Measurements from ENCODE around the gene ANKS6. TPM values are rescaled to one million over a fixed set of nuclear protein-coding genes. Genes with fewer than 3 reads are reported as not detected.

ANKS6 gene
- total and polyA plus RNA-seq, 5 experiments from 2014 or later = 6.3 to 18.1 (median 12.7) TPM

DNA sequence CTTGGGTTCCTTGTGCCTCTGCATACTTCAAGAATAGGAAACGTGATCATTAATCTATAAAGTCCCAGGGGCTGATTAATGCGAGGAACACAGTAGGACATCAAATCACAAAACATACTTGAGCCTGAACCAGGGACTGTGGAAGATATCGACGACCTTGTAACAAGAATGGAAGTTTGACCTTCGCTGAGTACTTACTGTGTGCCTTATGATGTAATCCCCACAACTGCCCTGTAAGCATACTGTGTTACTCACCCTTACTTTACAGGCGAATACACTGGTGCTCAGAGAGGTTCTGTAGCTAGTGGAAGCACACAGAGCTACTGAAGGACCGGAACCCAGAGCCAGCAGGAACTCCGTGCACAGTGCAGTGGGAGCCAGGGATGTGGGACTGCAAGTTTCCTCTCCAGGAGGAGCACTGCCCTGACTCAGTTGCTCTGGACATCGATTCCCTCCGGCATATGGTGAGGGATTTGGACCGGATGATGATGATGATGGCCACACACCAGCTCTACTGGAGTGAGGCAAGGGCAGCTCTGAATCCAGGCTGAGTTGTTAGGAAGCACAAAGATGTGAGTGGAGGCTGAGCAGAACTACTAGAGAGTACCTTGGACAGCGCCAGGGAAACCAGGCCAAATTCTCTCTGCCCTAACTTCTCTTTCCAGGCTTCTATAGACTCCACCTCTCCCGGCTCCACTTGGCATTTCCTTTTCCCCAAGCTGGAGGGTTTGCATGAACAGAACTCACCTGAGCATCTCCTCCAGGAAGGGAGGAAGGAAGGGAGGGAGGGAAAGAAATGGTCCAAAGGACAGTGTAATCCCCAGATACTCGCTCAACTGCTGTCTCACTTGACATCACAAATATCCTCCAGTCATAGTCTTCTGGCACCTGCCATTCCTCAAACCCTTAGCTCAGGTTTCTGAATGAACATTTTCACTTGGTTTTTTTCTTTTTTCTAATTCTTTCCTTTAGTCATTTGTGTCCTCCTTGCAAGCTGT, 86.1 kb downstream of the ANKS6 start:
- peaks cover 0 to 10% (median 3%) of the 10 kb centered on the region in 4 donors for H3K4me1 Mint-ChIP-seq
- H3K27me3 Mint-ChIP-seq = peaks cover 34 to 56% (median 47%) of the 10 kb centered on the region in 5 donors
- peak overlapping the region in 5 of 10 donors; percentile 13 to 63 (median 56) for H3K4me3 Mint-ChIP-seq
- POLR2A ChIA-PET = no interaction called here
- no peak for DNase-seq
- peaks cover 0 to 2% (median 0%) of the 10 kb centered on the region in 3 donors for H3K36me3 Mint-ChIP-seq
- H3K9me3 Mint-ChIP-seq = no peaks in the 10 kb centered on the region
- no peak for ATAC-seq
- no peak overlapping the region for H3K27ac Mint-ChIP-seq

DNA sequence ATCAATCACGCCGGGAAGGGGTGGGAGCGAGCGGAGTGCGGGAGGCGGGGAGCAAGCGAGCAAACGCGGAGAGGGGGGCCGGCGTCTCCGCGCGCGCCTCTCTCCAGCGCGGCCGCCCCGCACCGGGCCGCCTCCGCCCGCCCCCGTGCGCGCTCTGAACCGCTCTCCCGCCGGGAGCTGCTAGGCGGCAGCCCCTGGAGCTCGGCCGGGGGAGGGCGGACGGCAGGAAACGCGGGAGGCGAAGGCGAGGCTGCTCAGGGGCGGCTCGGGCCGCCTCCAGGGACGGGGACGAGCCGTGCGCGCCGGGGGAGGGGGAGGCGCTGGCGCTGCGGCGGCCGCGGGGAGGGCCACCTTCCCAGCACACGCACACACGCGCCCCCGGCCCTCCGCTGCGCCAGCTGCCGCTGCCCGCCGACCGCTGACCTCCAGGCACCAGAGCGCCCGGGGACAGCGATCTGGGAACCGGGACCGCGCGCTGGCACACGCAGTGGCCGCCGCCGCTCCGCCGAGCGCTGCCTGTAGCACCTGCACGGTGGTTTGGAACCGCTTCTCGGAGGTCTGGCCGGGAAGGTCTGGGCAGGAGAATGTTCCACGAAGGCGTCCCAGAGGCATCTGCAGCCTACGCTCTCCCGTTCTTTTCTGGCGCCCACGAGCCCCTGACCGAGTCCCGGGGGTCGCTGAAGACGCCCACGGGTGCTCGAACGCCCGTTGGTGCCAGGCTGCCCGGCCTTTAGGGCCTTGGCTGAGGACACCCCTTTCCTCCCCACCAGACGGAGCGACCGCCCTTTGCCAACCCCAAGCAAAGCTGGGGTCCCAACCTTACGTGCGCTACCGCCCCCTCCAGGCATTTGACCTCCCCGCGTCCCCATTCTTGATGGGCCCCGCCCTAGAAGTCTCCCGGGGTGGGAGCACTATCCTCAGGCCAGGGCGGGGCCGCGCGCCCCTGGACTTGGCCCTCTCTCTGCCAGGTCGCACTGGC, 87.1 kb downstream of the ANKS6 start, which contains the start of gene GABBR2:
Gene GABBR2 (minus strand): TSS at position 3 of the 979 bp plus-strand sequence. CDS start 198 bp downstream, outside the sequence.
- H3K27me3 Mint-ChIP-seq = peaks cover 37 to 62% (median 54%) of the 10 kb centered on the region in 5 donors
- H3K27ac Mint-ChIP-seq = no peak within 1 kb of the TSS
- peaks cover 0 to 2% (median 0%) of the 10 kb centered on the region in 3 donors for H3K36me3 Mint-ChIP-seq
- POLR2A ChIA-PET = no interaction called here
- peak within 1 kb of the TSS in 4 of 10 donors; percentile 13 to 63 (median 58) for H3K4me3 Mint-ChIP-seq
- no peaks in the 10 kb centered on the region for H3K9me3 Mint-ChIP-seq
- DNase-seq (no peak), ATAC-seq (no peak)
- H3K4me1 Mint-ChIP-seq = peaks cover 0 to 10% (median 3%) of the 10 kb centered on the region in 4 donors

DNA sequence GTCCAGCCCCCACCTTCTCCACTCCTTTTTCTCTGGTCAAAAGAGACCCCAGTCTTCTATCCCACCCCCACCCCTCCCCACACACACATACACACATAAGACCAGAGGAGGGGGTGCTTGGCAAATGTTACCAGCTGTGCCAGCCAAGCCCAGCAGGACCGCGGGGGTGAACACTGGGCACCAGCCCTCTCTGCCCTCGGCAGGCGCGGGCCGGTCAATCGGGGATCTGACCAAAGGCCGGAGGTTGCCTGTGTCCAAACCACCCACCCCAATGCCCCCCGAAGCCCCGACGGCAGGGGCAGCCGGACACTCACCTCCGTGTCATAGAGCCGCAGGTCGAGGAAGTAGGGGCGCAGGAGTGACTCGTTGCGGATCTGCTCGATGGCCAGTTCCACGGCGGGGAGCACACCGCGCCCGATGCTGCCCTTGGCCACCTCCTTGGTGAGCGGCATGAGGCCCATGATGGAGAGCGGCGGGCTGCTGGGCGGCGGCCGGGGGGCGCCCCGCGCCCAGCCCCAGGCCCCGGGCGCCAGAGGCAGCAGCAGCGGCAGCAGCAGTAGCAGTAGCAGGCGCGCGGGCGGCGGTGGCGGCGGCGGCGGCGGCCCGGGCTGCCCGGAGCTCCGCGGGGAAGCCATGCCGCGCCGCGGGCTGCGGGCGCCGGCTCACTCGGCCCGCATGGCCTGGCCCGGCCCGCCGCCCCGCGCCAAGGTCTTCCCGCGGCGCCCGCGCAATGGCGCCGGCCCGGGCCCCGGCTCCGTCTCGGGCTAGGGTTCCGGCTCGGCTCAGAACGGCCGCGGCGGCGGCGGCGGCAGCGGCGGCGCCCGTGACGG, 88.0 kb downstream of the ANKS6 start:
- Mint-ChIP-seq H3K36me3 (peaks cover 0 to 2% (median 0%) of the 10 kb centered on the region in 3 donors), H3K4me3 (no peak overlapping the region), H3K27me3 (peaks cover 39 to 67% (median 56%) of the 10 kb centered on the region in 5 donors), H3K27ac (no peak overlapping the region), H3K4me1 (peaks cover 0 to 10% (median 3%) of the 10 kb centered on the region in 4 donors), H3K9me3 (no peaks in the 10 kb centered on the region)
- no peak for DNase-seq
- no peak for ATAC-seq
- POLR2A ChIA-PET = no interaction called here

DNA sequence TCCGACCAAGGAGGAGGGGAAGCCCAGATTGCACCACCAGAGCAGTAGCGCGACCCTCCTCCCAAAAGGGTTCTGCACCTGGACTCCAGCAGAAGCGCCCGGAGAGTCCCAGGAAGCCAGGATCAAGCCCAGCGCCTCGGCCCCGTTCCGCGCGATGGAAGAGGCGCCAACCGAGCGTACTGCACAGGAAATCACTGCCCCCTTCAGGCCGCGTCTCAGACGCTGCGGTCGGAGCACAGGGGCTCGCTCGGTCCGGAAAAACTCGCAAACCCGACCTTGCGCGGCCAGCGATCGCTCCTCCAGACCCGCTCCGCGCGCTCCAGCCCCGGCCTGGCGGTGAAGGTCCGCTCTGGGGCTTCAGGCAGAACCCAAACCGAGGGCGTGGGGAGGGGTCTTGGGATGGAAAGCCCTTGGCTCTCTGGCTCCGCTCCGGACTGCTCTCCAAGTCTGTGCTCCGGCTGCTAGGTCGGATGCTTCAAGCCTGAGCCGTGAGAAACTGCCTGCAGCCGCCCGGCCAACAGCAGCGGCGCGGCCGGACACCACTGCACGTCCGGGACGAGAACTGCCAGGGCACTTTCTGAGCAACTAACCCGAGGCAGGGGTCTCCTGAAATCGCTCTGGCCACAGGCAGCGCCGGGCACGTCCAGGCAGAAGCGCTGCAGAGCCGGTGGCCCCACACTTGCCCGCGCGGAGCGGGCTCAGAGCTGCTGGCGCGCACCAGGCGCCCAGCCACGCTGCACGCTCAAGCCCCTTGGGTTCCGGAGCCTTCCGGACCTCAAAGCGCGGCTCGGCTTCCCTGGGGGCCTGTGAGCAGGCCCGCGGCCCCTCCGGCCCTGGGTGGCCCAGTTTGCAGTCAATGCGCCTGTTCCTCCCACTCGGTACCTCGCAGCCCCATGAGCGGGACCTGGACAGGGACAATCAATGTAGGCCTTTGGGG, 88.9 kb downstream of the ANKS6 start:
- ATAC-seq = no peak
- peaks cover 0 to 10% (median 3%) of the 10 kb centered on the region in 4 donors for H3K4me1 Mint-ChIP-seq
- H3K27ac Mint-ChIP-seq = no peak overlapping the region
- H3K36me3 Mint-ChIP-seq = peaks cover 0 to 2% (median 0%) of the 10 kb centered on the region in 3 donors
- H3K27me3 Mint-ChIP-seq = peaks cover 39 to 73% (median 60%) of the 10 kb centered on the region in 5 donors
- no peak overlapping the region for H3K4me3 Mint-ChIP-seq
- no peak for DNase-seq
- H3K9me3 Mint-ChIP-seq = no peaks in the 10 kb centered on the region
- POLR2A ChIA-PET = no interaction called here

DNA sequence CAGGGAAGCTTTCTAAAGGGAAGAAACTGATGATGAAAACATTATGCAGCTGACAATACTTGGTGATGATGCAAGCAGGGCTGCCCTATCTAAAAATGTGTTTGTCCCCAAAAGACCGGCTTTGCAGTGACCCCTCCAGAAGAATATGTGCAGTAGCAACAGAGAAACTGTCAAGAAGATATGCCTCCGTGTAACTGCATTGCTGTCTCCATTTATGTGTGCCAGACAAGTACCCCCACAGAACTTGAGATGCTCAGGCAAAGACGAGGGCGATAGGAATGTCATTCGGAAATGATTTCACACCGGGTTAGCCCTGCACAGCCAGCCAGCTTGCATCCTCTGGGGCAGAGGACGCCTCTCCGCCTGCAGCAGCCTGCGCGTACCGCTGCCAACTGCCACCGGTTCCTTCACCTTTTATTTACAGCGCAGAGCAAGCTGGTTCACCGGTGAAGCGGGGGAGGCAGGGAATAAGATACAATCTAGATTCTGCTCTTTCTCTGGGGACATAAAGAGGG, 89.6 kb downstream of the ANKS6 start:
- H3K4me3 Mint-ChIP-seq = peak overlapping the region in 7 of 10 donors; percentile 4 to 59 (median 16)
- POLR2A ChIA-PET = no interaction called here
- no peaks in the 10 kb centered on the region for H3K9me3 Mint-ChIP-seq
- H3K4me1 Mint-ChIP-seq = peaks cover 0 to 10% (median 4%) of the 10 kb centered on the region in 4 donors
- no peak overlapping the region for H3K27ac Mint-ChIP-seq
- DNase-seq (no peak), ATAC-seq (no peak)
- peaks cover 0 to 2% (median 0%) of the 10 kb centered on the region in 3 donors for H3K36me3 Mint-ChIP-seq
- peaks cover 35 to 73% (median 58%) of the 10 kb centered on the region in 5 donors for H3K27me3 Mint-ChIP-seq

DNA sequence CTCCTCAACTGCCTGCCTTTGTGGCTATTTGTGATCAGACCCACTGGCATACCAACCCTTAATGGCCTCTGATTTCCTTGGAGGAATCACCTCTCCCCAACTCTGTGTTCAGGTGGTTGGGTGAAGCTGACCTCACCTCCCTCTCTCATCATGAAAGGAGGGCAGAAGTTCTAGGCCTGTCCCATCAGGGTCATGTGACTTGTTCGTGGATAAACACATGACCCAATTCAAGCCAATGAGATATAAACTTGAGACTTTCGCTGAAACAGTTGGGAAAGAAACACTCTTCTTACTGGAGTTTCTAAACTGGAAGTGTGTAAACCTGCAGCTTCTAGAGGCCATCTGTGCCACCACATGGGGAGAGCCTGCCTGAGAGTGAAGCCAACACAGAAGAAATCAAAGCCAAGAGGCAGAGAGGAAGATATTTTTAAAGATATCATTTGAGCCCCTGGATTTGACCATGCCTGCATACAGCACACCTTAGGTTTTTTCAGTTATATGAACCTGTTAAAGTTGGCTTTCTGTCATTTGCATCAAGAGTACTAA, 93.4 kb downstream of the ANKS6 start:
- peaks cover 0 to 6% (median 3%) of the 10 kb centered on the region in 4 donors for H3K4me1 Mint-ChIP-seq
- H3K4me3 Mint-ChIP-seq = no peak overlapping the region
- DNase-seq (no peak), ATAC-seq (no peak)
- H3K9me3 Mint-ChIP-seq = peaks cover 0 to 6% (median 0%) of the 10 kb centered on the region in 9 donors
- H3K36me3 Mint-ChIP-seq = peaks cover 0 to 5% (median 0%) of the 10 kb centered on the region in 3 donors
- POLR2A ChIA-PET = no interaction called here
- H3K27me3 Mint-ChIP-seq = peaks cover 26 to 75% (median 42%) of the 10 kb centered on the region in 5 donors
- H3K27ac Mint-ChIP-seq = no peak overlapping the region

DNA sequence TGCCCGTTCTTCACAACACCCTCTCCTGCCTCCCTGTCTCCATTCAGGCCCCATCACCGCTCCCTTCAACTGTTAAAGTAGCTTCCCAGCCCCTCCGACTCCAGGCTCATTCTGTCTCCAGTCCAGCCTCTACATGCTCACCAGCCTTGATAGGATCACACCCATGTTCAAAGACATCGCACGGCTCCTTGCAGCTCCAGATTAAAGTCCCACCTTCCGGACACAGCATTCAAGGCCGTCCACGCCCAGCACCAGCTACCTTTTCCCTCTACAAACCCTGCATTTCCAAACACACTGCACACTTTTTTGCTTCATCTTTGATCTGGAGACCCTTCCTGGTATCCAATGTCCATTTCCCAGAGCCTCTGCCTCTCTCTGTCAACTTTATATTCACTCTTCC, 94.0 kb downstream of the ANKS6 start:
- H3K4me1 Mint-ChIP-seq = peaks cover 0 to 6% (median 3%) of the 10 kb centered on the region in 4 donors
- H3K4me3 Mint-ChIP-seq = no peak overlapping the region
- DNase-seq = no peak
- ATAC-seq = no peak
- POLR2A ChIA-PET = no interaction called here
- H3K9me3 Mint-ChIP-seq = peaks cover 0 to 6% (median 0%) of the 10 kb centered on the region in 9 donors
- peaks cover 26 to 75% (median 42%) of the 10 kb centered on the region in 5 donors for H3K27me3 Mint-ChIP-seq
- peaks cover 0 to 5% (median 0%) of the 10 kb centered on the region in 3 donors for H3K36me3 Mint-ChIP-seq
- H3K27ac Mint-ChIP-seq = peak overlapping the region in 1 of 10 donors; percentile 22

DNA sequence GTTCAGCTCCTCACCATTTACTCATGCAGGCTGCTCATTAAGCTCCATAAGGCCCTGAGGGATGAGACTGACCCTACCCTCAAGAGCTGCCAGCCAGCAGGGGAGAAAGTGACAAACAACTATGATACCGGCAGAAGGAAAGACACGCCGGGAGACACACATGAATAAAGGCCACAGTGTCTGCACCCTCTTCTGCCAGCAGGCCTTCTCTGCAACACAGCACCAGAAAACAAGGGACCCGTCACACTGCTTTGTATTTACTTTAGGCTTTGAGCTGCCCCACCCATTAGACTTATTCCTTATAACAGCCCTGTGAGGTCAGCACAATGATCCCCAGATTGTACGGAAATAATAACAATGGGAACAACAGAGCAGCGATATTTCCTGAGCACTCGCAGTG, 94.8 kb downstream of the ANKS6 start:
- H3K9me3 Mint-ChIP-seq = peaks cover 0 to 6% (median 0%) of the 10 kb centered on the region in 9 donors
- peaks cover 0 to 2% (median 1%) of the 10 kb centered on the region in 4 donors for H3K4me1 Mint-ChIP-seq
- ATAC-seq = no peak
- peaks cover 0 to 5% (median 0%) of the 10 kb centered on the region in 3 donors for H3K36me3 Mint-ChIP-seq
- H3K27ac Mint-ChIP-seq = no peak overlapping the region
- no peak overlapping the region for H3K4me3 Mint-ChIP-seq
- DNase-seq = no peak
- H3K27me3 Mint-ChIP-seq = peaks cover 23 to 77% (median 40%) of the 10 kb centered on the region in 5 donors
- POLR2A ChIA-PET = no interaction called here

DNA sequence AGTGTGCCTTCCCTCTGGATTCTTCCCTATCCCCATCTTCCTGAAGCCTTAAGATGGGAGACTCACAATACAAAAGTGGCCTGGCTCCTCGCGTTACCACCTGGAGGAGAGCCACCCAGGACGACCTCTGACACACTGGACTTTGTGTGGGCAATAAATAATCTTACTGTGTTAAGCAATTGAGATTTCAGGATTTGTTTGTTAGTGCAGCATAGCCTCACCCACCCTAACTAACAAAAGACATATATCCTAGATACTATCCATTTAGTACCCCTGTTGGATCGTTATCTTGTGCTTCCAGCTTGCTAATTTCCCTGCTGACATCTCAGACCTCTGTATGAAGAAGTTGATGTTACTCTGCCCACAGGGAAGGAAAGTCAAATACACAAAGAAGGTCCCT, 95.6 kb downstream of the ANKS6 start:
- H3K27ac Mint-ChIP-seq = no peak overlapping the region
- ATAC-seq = no peak
- POLR2A ChIA-PET = no interaction called here
- peaks cover 0 to 6% (median 0%) of the 10 kb centered on the region in 9 donors for H3K9me3 Mint-ChIP-seq
- H3K27me3 Mint-ChIP-seq = peaks cover 25 to 77% (median 38%) of the 10 kb centered on the region in 5 donors
- DNase-seq = no peak
- H3K36me3 Mint-ChIP-seq = peaks cover 0 to 5% (median 0%) of the 10 kb centered on the region in 3 donors
- H3K4me3 Mint-ChIP-seq = no peak overlapping the region
- peaks cover 0 to 1% (median 0%) of the 10 kb centered on the region in 4 donors for H3K4me1 Mint-ChIP-seq

DNA sequence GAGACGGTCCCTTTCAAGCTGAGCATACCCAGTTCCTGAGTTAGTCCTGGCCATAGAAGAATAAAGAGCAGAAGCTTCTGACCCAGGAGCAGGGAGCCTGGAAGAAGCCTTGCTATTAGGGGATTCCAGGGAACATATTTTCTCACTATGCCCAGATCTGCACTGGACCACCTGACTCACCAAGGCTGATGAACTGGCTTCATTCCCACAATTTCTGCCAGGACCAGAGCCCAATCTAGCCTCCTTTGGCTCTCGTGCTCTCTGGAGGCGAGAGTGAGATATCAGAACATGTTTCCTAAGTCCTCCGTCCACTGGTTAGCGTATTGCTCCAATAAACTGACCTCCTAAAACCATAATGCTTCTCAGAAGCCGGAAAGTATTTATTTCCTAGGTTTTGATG, 97.5 kb downstream of the ANKS6 start:
- H3K4me3 Mint-ChIP-seq = no peak overlapping the region
- H3K27me3 Mint-ChIP-seq = peaks cover 15 to 63% (median 25%) of the 10 kb centered on the region in 5 donors
- peaks cover 0 to 5% (median 0%) of the 10 kb centered on the region in 3 donors for H3K36me3 Mint-ChIP-seq

More for the DNA sequence above, 97.5 kb downstream of the ANKS6 start:
- no peak overlapping the region for H3K27ac Mint-ChIP-seq
- DNase-seq = no peak
- no peak for ATAC-seq
- POLR2A ChIA-PET = no interaction called here
- peaks cover 0 to 6% (median 0%) of the 10 kb centered on the region in 9 donors for H3K9me3 Mint-ChIP-seq
- H3K4me1 Mint-ChIP-seq = peaks cover 0 to 1% (median 0%) of the 10 kb centered on the region in 4 donors
